ENCODE results near the gene WFIKKN1. TPM values are rescaled to one million over a fixed set of nuclear protein-coding genes. Genes with fewer than 3 reads are reported as not detected.

The WFIKKN1 gene
- total RNA-seq, 1 experiment from 2014 or later = 0.47 TPM

DNA sequence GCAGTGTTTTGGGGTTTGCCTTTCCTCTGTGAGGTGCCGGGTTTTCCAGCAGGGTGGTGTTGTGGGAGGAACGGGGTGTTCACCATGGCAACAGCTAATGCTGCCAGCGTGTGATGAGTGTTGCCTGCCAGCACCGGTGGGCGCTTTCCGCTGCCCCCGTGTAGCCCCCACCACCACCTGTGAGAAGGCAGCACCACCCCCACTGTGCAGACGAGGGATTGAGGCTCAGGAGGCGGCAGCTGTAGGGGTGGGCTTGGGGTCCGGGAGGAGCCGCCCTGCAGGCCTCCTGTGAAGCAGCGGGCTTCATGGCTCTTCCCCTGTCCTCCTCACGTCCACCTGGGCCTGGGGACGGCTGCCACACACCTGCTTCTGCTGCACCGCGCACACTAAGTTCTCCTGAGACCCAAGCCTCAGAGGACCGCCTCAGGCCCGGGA is 35.7 kb upstream of the WFIKKN1 start:
- BruUV-seq (replicated peaks) = no TSS peak
- Histone ChIP-seq H3K27me3 (ENCODE audit: insufficient read depth, low read length) (no peaks in the 10 kb centered on the region), H3K9me2 (ENCODE audit: insufficient read depth) (no peaks in the 10 kb centered on the region), H2AFZ (ENCODE audit: low read depth, low read length, poor library complexity, severe bottlenecking) (no peak overlapping the region), H3K4me2 (ENCODE audit: low read length) (no peak overlapping the region), H4K20me1 (ENCODE audit: insufficient read depth) (no peaks in the 10 kb centered on the region), H3K79me2 (ENCODE audit: insufficient read depth, low read length) (peaks cover 21% of the 10 kb centered on the region; the same call in 1 of the 2 replicates), H3K9ac (ENCODE audit: low read length) (no peak overlapping the region), H3K36me3 (ENCODE audit: control insufficient read depth in 1 of 2, insufficient read depth in 2 of 2, low read length in 2 of 2) (peaks cover 0 to 3% of the 10 kb centered on the region in 2 experiments; a peak in 1 of 4 replicates), H3K27ac (ENCODE audit: low read depth, low read length) (no peak overlapping the region), H3K4me1 (ENCODE audit: control insufficient read depth in 1 of 2, insufficient read depth in 2 of 2, low read length in 2 of 2) (peaks cover 30 to 35% of the 10 kb centered on the region in 2 experiments), H3K4me3 (replicated peaks in 1 of 2; ENCODE audit: low read depth in 1 of 2, low read length in 2 of 2) (no peak overlapping the region), H3K9me3 (ENCODE audit: control insufficient read depth in 1 of 2, insufficient read depth in 1 of 2, low read depth in 1 of 2, low read length in 2 of 2) (no peaks in the 10 kb centered on the region)
- ChIA-PET CTCF (no interaction called here), RAD21 (ENCODE audit: low non-redundant PET in 1 of 2, low total read pairs in 2 of 2, uncharacterized antibody in 2 of 2, unreplicated experiment in 2 of 2) (no interaction called here), POLR2A (no interaction called here)
- intact Hi-C loops (cut with micrococcal nuclease) = no loop called here
- ATAC-seq (no peak), DNase-seq (ENCODE audit: low read depth, low spot score) (no peak)
- TF ChIP-seq SRF (IDR thresholded peaks at IDR 0.05; ENCODE audit: low read depth) (no peak), SP1 (IDR thresholded peaks at IDR 0.05; ENCODE audit: low read depth) (no peak)
- TF ChIP-seq, protein P1, sequence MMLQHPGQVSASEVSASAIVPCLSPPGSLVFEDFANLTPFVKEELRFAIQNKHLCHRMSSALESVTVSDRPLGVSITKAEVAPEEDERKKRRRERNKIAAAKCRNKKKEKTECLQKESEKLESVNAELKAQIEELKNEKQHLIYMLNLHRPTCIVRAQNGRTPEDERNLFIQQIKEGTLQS (IDR thresholded peaks at IDR 0.05) = no peak

DNA sequence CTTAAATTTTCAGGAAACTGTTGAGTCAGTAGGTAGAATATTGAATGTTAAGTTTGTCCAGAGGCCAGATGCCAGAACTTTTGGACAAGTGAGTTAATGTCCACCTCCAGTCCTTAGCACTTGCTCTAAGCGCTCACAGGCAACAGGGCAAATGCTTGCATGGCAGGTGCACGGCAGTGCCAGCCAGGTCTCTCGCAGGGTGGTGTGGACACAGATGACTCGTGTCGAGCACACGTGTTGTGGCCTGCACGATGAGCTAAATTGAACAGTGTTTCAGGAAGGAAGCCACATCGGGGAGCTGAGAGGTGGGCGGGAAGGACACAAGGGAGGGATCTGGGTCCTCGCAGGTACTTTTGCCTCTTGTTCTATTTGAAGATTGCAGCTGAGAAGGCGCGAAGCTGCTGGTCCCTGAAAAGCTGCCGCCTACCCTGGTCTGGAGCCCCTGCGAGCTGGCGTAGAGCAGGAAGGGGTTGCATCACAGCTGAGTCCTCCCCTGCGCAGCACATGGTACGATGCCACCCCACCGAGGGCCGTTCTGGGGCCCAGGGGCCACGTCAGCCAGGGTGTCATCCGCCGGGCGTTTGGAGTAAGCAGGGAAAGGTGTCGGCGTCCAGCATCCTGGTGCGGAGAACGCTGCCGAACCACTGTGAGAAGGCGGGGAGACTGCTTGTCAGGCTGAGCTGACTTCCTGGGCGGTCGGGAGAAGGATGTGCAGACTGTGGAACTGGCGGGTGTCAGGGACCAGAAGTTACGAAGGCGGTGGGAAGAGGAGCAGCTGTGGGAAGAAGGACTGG is 34.6 kb upstream of the WFIKKN1 start:
- H3K9me3 ChIP-seq (ENCODE audit: control insufficient read depth in 1 of 2, insufficient read depth in 1 of 2, low read depth in 1 of 2, low read length in 2 of 2) = no peaks in the 10 kb centered on the region
- H3K27ac ChIP-seq (ENCODE audit: low read depth, low read length) = no peak overlapping the region
- ChIA-PET RAD21 (ENCODE audit: low non-redundant PET in 1 of 2, low total read pairs in 2 of 2, uncharacterized antibody in 2 of 2, unreplicated experiment in 2 of 2) (no interaction called here), POLR2A (no interaction called here), CTCF (no interaction called here)
- no peak for DNase-seq (ENCODE audit: low read depth, low spot score)
- no peak overlapping the region for H3K4me2 ChIP-seq (ENCODE audit: low read length)
- no peak overlapping the region for H2AFZ ChIP-seq (ENCODE audit: low read depth, low read length, poor library complexity, severe bottlenecking)
- H3K27me3 ChIP-seq (ENCODE audit: insufficient read depth, low read length) = no peaks in the 10 kb centered on the region
- intact Hi-C loops (cut with micrococcal nuclease) = no loop called here
- H3K9me2 ChIP-seq (ENCODE audit: insufficient read depth) = no peaks in the 10 kb centered on the region
- H3K36me3 ChIP-seq (ENCODE audit: control insufficient read depth in 1 of 2, insufficient read depth in 2 of 2, low read length in 2 of 2) = peaks cover 0 to 3% of the 10 kb centered on the region in 2 experiments; a peak in 1 of 4 replicates
- BruUV-seq (replicated peaks) = no TSS peak
- peaks cover 26 to 29% of the 10 kb centered on the region in 2 experiments for H3K4me1 ChIP-seq (ENCODE audit: control insufficient read depth in 1 of 2, insufficient read depth in 2 of 2, low read length in 2 of 2)
- H3K9ac ChIP-seq (ENCODE audit: low read length) = no peak overlapping the region
- H3K4me3 ChIP-seq (replicated peaks in 1 of 2; ENCODE audit: low read depth in 1 of 2, low read length in 2 of 2) = no peak overlapping the region
- H3K79me2 ChIP-seq (ENCODE audit: insufficient read depth, low read length) = peaks cover 21% of the 10 kb centered on the region; the same call in 1 of the 2 replicates
- H4K20me1 ChIP-seq (ENCODE audit: insufficient read depth) = no peaks in the 10 kb centered on the region
- ATAC-seq = no peak
- TF ChIP-seq CEBPB (IDR thresholded peaks at IDR 0.05; ENCODE audit: low read depth) (no peak), SP1 (IDR thresholded peaks at IDR 0.05; ENCODE audit: low read depth) (no peak), SIN3A (IDR thresholded peaks at IDR 0.05; ENCODE audit: low read depth) (no peak), EGR1 (IDR thresholded peaks at IDR 0.05; ENCODE audit: low read depth) (no peak), EZH2phosphoT487 (IDR thresholded peaks at IDR 0.05; ENCODE audit: borderline replicate concordance) (no peak), POLR2A (IDR thresholded peaks at IDR 0.05; ENCODE audit: borderline replicate concordance, extremely low read depth, insufficient read depth, insufficient read length) (no peak), FOSL1 (IDR thresholded peaks at IDR 0.05; ENCODE audit: low read depth) (no peak), YY1 (IDR thresholded peaks at IDR 0.05; ENCODE audit: extremely low read depth, insufficient replicate concordance, low read depth, low read length) (no peak)
- TF ChIP-seq, protein P2, sequence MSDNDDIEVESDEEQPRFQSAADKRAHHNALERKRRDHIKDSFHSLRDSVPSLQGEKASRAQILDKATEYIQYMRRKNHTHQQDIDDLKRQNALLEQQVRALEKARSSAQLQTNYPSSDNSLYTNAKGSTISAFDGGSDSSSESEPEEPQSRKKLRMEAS (IDR thresholded peaks at IDR 0.05) = no peak
- TF ChIP-seq, protein P3, sequence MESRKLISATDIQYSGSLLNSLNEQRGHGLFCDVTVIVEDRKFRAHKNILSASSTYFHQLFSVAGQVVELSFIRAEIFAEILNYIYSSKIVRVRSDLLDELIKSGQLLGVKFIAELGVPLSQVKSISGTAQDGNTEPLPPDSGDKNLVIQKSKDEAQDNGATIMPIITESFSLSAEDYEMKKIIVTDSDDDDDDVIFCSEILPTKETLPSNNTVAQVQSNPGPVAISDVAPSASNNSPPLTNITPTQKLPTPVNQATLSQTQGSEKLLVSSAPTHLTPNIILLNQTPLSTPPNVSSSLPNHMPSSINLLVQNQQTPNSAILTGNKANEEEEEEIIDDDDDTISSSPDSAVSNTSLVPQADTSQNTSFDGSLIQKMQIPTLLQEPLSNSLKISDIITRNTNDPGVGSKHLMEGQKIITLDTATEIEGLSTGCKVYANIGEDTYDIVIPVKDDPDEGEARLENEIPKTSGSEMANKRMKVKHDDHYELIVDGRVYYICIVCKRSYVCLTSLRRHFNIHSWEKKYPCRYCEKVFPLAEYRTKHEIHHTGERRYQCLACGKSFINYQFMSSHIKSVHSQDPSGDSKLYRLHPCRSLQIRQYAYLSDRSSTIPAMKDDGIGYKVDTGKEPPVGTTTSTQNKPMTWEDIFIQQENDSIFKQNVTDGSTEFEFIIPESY (IDR thresholded peaks at IDR 0.05; ENCODE audit: extremely low read depth, insufficient replicate concordance, low read length) = no peak
- TF ChIP-seq, protein P4, sequence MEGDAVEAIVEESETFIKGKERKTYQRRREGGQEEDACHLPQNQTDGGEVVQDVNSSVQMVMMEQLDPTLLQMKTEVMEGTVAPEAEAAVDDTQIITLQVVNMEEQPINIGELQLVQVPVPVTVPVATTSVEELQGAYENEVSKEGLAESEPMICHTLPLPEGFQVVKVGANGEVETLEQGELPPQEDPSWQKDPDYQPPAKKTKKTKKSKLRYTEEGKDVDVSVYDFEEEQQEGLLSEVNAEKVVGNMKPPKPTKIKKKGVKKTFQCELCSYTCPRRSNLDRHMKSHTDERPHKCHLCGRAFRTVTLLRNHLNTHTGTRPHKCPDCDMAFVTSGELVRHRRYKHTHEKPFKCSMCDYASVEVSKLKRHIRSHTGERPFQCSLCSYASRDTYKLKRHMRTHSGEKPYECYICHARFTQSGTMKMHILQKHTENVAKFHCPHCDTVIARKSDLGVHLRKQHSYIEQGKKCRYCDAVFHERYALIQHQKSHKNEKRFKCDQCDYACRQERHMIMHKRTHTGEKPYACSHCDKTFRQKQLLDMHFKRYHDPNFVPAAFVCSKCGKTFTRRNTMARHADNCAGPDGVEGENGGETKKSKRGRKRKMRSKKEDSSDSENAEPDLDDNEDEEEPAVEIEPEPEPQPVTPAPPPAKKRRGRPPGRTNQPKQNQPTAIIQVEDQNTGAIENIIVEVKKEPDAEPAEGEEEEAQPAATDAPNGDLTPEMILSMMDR (IDR thresholded peaks at IDR 0.05 in 2 of 3, conservative IDR thresholded peaks at IDR 0.05 in 1 of 3; ENCODE audit: borderline replicate concordance in 1 of 3, insufficient read depth in 1 of 3, low read depth in 2 of 3, low read length in 2 of 3) = no peak
